ENCODE results near the gene DACH1.

- no peak for TF ChIP-seq CTCF (conservative IDR thresholded peaks at IDR 0.05; ENCODE audit: low read depth, low read length)
- no peak for TF ChIP-seq EZH2 (IDR thresholded peaks at IDR 0.05; ENCODE audit: borderline replicate concordance, low read depth, low read length, poor library complexity, severe bottlenecking)
Observed at GRCh38 chr13:71871176-71871754, 4.3 kb upstream of the DACH1 start.
